HG03039 (cell line): Measurements from ENCODE around the gene LTN1.
"Not testable (repeated sequence)": the region's sequence is repeated elsewhere in the genome, so short reads cannot be mapped to it uniquely, and the experiment has no call there.

Experiments used
- ATAC-seq: cut with Tn5 transposase; IDR thresholded peaks from one replicate; pipeline ENCODE4 v1.9.1; 2021; ENCODE audit warnings: mild to moderate bottlenecking, moderate library complexity; ENCODE audit not compliant: unreplicated experiment

Gene LTN1

DNA sequence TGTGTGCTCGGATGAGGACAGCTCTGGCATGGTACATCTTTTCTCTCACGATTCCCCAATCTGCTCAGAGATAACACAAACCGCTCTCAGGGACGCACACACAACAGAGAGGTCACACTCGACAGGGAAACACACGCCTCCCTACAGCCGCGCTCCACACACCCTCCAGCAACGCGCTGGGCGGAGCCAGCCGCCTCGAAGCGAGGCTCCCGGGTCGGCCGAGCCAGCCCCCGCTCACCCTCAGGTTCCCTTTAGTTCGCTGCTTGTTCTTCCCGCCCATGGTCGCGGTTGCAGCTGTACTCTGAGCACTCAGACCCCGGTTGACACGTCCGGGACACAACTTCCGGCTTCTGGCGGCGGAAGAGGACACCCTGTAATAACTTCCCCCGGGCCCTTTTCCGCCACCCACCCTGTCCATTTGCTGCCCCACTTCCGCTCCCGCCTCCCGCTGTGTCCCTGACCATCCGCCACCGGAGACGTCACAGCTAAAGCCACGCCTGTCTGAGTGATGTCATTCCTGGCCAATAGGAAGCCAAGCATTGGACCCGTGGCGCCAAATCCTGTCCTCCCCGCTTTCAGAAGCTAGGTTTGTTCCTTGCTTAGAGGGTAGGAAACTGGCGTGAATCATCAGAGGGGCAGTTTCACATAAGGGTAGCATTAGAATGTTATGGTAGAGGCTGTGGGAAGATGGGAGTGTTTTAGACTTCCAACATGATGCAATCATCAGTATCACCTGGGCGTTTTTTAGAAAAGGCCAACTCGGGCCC is at the start of gene LTN1:
TSS of gene LTN1 (minus strand) at position 352 of the 767 bp plus-strand sequence. CDS start at position 280, 72 bp downstream.
- peak; percentile 98 for ATAC-seq

- no peak for ATAC-seq
Measured at GRCh38 chr21:29034678-29035077, 42.0 kb upstream of the LTN1 start.

GRCh38 chr21:29033871-29034270 is 41.2 kb upstream of the LTN1 start:
- ATAC-seq = no peak

GRCh38 chr21:29033301-29033700 is 40.6 kb upstream of the LTN1 start:
- ATAC-seq = no peak

GRCh38 chr21:29030909-29031308 is 38.2 kb upstream of the LTN1 start:
- ATAC-seq = no peak

- ATAC-seq = no peak
Measured at GRCh38 chr21:29029524-29029923, 36.8 kb upstream of the LTN1 start.

GRCh38 chr21:29025328-29025713 is 32.6 kb upstream of the LTN1 start:
- no peak for ATAC-seq

GRCh38 chr21:29024474-29025327 is 32.0 kb upstream of the LTN1 start, which contains the start of gene USP16:
USP16 (plus strand) TSS chr21:29024668; CDS start chr21:29027914, 3,246 bp downstream.
- ATAC-seq = peak; percentile 97

DNA sequence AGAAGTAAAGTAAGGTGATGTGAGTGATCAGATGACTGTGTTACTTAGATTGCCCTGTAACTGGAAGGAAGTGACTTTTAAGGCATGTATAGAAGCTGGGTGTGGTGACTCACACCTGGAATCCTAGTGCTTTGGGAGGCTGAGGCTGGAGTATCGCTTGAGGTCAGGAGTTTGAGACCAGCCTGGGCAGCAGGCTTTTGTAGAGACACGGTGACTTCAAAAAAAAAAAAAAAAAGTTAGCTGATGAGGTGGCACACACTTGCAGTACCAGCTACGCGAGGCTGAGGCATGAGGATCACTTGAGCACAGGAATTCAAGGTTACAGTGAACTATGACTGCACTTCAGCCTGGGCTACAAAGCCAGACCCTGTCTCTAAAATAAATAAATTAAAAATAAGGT is 29.5 kb upstream of the LTN1 start:
- ATAC-seq = no peak

GRCh38 chr21:29018540-29018939 is 25.9 kb upstream of the LTN1 start:
- peak; percentile 8 for ATAC-seq

- no peak for ATAC-seq
Measured at GRCh38 chr21:29017639-29018237, 25.1 kb upstream of the LTN1 start.

GRCh38 chr21:29011236-29011635 is 18.6 kb upstream of the LTN1 start:
- not testable (repeated sequence) for ATAC-seq

- ATAC-seq = no peak
Measured at GRCh38 chr21:29008367-29008766, 15.7 kb upstream of the LTN1 start.

GRCh38 chr21:29007810-29008209 is 15.1 kb upstream of the LTN1 start:
- ATAC-seq = no peak

- ATAC-seq = no peak
Measured at GRCh38 chr21:29007135-29007534, 14.5 kb upstream of the LTN1 start.

GRCh38 chr21:29005696-29006095 is 13.0 kb upstream of the LTN1 start:
- ATAC-seq = no peak

DNA sequence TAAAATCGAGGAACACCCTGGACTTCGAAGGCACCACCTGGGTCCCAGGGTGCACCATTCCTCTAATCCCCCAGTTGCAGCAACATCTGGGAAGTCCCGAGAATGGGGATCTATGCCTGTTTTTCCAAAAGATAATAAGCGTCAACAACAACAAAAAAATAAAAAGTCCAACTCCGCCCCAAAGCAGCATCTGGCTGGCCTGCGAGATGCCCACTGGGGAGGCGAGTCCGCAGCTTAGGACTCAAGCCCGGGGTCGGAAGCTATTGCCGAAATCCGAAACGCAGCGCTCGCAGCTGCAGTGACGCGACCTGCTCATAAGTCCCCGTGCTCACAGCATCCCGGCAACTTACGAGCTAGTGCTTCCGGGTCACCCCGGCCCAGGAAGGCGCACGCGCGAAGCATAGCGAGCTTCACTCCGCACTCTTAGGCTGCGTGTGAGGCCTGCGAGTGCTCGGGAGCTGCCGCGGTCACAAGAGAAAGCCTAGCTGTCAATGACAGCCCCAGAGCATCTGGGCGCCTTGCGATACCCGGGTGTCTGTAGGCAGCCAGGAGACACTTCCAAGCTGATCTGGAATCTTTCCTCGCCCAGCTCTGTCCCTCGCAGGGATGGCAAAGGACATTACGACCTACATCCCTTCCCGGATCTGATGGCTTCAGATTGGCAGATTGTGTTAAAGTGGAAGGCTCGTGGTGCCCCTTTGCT is 9.9 kb upstream of the LTN1 start:
- peak; percentile 99 for ATAC-seq

- ATAC-seq = no peak
Measured at GRCh38 chr21:28993293-28993629, 584 bp upstream of the LTN1 start.

DNA sequence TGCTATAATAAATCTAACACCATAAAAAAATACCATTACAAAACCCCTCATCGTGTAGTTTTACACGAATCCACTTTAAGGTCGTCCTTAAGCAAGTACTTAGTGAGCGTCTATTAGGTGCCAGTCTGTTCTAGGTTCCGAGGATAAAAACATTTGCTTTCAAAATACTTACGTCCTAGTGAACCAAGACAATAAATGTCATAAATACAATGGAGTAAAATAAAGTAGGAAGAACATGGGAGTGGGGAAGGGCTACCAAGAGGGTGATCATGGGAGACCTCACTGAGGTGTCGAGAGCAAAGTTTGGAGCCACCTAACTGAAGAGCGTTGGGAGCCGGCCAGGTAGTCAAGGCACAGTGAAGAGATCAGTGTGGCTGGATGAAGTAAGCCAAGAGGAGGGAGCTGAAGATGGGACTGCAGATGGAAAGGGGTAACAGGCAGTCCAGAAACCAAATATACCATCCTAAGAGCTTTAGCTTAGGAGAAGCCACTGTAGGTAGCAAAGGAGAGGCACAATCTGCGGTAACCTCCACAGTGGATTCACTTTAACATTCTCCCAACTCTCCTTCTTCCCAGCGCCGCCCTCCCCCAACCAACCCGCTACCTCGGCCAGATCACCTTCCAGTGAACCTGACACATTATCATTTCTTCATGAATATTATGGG is 684 bp downstream of the LTN1 start:
- ATAC-seq = no peak

DNA sequence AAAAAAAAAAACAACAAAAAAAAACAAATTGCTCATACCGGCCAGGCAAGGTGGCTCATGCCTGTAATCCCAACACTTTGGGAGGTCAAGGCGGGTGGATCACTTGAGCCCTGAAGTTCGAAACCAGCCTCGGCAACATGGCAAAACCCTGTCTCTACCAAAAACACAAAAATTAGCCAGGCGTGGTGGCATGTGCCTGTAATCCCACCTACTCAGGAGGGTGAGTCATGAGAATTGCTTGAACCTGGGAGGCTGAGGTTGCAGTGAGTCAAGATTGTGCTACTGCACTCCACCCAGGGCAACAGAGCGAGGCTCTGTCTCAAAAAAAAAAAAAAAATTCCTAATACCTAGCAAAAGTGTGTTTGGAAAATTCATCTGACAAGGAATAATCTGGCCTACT is 4.5 kb downstream of the LTN1 start:
- not testable (repeated sequence) for ATAC-seq
